ENCODE results near the gene EFCAB6. TPM values are rescaled to one million over a fixed set of nuclear protein-coding genes. Genes with fewer than 3 reads are reported as not detected.

Gene EFCAB6
- total RNA-seq, 4 donors from 2014 or later = 0.35 to 4.4 (median 0.94) TPM; not detected in 1

DNA sequence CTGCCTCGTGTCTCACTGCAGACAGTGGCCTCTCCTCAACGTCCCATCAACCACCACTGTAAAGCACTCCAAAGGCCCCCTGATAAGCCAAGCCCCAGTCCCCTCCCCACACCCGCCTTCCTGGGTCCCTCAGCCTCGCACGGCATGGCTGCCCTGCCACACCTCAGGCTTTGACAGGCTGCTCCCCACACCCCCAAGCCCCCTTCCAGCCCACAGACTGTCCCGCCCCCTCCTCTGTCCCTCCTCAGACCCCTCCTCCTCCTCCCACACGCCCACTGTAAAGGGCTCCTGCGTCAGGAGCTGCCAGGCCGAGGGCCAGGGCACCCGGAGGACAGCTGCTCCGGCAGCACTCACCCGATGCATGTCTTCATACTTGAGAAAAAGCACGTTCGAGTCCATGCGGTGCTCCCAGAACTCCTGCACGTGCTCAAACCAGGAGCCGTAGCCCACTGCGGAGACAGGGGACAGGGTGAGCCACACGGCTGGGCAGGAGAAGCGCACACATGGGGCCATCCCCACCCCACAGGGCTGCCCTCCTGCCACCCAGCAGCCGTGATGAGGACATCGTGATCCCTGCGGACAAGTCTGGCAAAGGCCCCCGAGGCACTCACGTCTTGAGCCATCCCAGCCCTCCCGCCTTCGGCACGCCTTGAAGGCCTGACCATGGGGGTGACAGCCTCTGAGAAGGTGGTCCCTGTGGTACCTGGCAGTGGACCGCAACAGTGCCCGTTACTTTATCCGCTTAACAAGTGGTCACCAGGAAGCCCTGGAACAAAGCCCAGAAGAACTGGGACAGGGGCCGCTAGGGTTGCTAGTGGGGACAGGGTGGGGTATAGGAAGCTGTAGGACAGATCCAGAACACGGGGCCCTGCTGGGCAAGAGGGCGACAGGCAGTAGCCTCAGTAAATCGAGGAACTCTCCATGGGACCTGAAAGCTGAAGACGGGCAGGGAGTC, 21.5 kb upstream of the EFCAB6 start:
- DNase-seq = peak in 1 of 3 donors; percentile 34
- H3K36me3 ChIP-seq = no peaks in the 10 kb centered on the region
- no peaks in the 10 kb centered on the region for H3K4me1 ChIP-seq
- no peak overlapping the region for H3K4me3 ChIP-seq
- H3K27ac ChIP-seq = no peak overlapping the region
- no peaks in the 10 kb centered on the region for H3K9me3 ChIP-seq
- no peaks in the 10 kb centered on the region for H3K27me3 ChIP-seq
- TF ChIP-seq, protein P1, sequence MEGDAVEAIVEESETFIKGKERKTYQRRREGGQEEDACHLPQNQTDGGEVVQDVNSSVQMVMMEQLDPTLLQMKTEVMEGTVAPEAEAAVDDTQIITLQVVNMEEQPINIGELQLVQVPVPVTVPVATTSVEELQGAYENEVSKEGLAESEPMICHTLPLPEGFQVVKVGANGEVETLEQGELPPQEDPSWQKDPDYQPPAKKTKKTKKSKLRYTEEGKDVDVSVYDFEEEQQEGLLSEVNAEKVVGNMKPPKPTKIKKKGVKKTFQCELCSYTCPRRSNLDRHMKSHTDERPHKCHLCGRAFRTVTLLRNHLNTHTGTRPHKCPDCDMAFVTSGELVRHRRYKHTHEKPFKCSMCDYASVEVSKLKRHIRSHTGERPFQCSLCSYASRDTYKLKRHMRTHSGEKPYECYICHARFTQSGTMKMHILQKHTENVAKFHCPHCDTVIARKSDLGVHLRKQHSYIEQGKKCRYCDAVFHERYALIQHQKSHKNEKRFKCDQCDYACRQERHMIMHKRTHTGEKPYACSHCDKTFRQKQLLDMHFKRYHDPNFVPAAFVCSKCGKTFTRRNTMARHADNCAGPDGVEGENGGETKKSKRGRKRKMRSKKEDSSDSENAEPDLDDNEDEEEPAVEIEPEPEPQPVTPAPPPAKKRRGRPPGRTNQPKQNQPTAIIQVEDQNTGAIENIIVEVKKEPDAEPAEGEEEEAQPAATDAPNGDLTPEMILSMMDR (IDR thresholded peaks at IDR 0.05) = no peak
- no peak for TF ChIP-seq POLR2A (IDR thresholded peaks at IDR 0.05)

DNA sequence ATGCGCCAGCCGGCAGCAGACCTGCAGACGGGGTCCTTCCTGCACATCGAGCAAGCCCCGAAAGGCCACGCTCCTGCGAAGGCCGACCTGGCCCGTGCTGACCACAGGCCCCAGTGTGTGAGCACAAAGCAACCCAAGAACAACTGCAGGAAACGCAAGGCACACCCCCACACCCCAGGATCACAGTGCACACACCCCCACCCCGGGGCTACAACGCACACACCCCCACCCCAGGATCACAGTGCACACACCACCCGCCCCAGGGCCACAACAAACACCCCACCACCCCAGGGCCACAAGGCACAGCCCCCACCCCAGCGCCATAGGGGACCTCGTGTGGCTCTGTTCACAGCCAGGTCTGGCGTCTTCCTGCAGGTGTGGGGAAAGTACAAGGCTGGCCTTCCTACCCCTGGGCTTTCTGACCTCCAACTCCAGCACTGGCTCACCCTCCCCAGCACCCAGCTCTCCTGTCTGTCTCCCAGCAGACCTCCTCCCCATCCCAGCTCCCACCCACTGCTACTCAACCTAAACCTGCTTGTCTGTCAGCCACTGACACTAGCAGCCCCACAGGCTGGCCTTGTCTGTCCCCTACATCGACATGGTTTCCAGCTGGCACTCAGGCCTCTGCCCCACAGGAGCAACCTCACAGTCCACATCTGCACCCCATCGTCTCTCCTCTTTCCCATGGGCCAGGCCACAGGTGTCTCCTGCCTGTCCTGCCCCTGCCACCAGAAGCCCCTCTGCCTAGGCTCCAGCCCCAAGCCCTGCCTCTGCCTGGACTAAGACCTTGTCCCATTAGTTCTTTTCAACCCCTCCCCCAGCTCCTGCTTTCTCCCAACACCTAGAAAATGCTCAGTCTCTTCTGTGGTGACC, 20.5 kb upstream of the EFCAB6 start:
- DNase-seq = peak in 1 of 3 donors; percentile 41

GRCh38 chr22:43831561-43832392, 19.7 kb upstream of the EFCAB6 start:
- H3K36me3 ChIP-seq = no peaks in the 10 kb centered on the region
- no peaks in the 10 kb centered on the region for H3K27me3 ChIP-seq
- H3K9me3 ChIP-seq = no peaks in the 10 kb centered on the region
- H3K27ac ChIP-seq = no peak overlapping the region
- no peak overlapping the region for H3K4me3 ChIP-seq
- TF ChIP-seq, protein P1 (IDR thresholded peaks at IDR 0.05) = no peak
- no peak for TF ChIP-seq POLR2A (IDR thresholded peaks at IDR 0.05)
- peak in 1 of 3 donors; percentile 32 for DNase-seq
- H3K4me1 ChIP-seq = no peaks in the 10 kb centered on the region

More for the DNA sequence above, 20.5 kb upstream of the EFCAB6 start:
- Histone ChIP-seq H3K36me3 (no peaks in the 10 kb centered on the region), H3K27ac (no peak overlapping the region), H3K4me1 (no peaks in the 10 kb centered on the region), H3K27me3 (no peaks in the 10 kb centered on the region), H3K4me3 (no peak overlapping the region), H3K9me3 (no peaks in the 10 kb centered on the region)
- TF ChIP-seq, protein P1 (IDR thresholded peaks at IDR 0.05) = no peak
- no peak for TF ChIP-seq POLR2A (IDR thresholded peaks at IDR 0.05)

- Histone ChIP-seq H3K27ac (no peak overlapping the region), H3K4me1 (no peaks in the 10 kb centered on the region), H3K4me3 (no peak overlapping the region), H3K36me3 (no peaks in the 10 kb centered on the region), H3K27me3 (no peaks in the 10 kb centered on the region), H3K9me3 (no peaks in the 10 kb centered on the region)
- TF ChIP-seq, protein P1 (IDR thresholded peaks at IDR 0.05) = no peak
- TF ChIP-seq POLR2A (IDR thresholded peaks at IDR 0.05) = no peak
- no peak for DNase-seq
These were observed 18.9 kb upstream of the EFCAB6 start for GRCh38 chr22:43830931-43831560.

All from Peyer's patch (tissue), 4 donors.